Measurements from ENCODE around the gene MEMO1.
"Not testable (repeated sequence)": the region's sequence is repeated elsewhere in the genome, so short reads cannot be mapped to it uniquely, and the experiment has no call there.

DNA sequence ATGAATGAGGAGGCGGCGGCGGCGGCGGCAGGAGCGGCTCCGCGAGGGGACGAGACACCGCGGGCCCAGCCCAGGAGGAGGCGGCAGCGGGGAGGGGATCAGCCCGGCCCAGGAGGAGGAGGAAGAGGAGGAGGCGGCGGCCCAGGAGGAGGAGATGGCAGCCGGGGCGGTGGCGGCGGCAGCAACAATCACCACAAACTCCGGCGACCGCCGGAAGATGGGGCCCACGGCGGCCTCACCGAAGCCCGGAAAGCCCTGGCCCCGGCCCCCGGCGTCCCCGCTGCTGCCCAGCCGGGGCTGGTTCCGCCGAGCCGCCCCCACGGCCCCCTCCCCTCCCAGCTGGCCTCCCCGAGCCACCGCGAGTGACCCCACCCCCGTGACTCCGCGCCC is 533 bp downstream of the MEMO1 start:
- TF ChIP-seq, protein P1, sequence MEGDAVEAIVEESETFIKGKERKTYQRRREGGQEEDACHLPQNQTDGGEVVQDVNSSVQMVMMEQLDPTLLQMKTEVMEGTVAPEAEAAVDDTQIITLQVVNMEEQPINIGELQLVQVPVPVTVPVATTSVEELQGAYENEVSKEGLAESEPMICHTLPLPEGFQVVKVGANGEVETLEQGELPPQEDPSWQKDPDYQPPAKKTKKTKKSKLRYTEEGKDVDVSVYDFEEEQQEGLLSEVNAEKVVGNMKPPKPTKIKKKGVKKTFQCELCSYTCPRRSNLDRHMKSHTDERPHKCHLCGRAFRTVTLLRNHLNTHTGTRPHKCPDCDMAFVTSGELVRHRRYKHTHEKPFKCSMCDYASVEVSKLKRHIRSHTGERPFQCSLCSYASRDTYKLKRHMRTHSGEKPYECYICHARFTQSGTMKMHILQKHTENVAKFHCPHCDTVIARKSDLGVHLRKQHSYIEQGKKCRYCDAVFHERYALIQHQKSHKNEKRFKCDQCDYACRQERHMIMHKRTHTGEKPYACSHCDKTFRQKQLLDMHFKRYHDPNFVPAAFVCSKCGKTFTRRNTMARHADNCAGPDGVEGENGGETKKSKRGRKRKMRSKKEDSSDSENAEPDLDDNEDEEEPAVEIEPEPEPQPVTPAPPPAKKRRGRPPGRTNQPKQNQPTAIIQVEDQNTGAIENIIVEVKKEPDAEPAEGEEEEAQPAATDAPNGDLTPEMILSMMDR (conservative IDR thresholded peaks at IDR 0.05; ENCODE audit: low read depth, low read length), result not testable (repeated sequence)
- TF ChIP-seq EZH2 (IDR thresholded peaks at IDR 0.05; ENCODE audit: borderline replicate concordance, low read depth, low read length, poor library complexity, severe bottlenecking), result not testable (repeated sequence)
